Measurements from ENCODE around the gene PSIP1.
"Not testable (repeated sequence)": the region's sequence is repeated elsewhere in the genome, so short reads cannot be mapped to it uniquely, and the experiment has no call there.

The PSIP1 gene

DNA sequence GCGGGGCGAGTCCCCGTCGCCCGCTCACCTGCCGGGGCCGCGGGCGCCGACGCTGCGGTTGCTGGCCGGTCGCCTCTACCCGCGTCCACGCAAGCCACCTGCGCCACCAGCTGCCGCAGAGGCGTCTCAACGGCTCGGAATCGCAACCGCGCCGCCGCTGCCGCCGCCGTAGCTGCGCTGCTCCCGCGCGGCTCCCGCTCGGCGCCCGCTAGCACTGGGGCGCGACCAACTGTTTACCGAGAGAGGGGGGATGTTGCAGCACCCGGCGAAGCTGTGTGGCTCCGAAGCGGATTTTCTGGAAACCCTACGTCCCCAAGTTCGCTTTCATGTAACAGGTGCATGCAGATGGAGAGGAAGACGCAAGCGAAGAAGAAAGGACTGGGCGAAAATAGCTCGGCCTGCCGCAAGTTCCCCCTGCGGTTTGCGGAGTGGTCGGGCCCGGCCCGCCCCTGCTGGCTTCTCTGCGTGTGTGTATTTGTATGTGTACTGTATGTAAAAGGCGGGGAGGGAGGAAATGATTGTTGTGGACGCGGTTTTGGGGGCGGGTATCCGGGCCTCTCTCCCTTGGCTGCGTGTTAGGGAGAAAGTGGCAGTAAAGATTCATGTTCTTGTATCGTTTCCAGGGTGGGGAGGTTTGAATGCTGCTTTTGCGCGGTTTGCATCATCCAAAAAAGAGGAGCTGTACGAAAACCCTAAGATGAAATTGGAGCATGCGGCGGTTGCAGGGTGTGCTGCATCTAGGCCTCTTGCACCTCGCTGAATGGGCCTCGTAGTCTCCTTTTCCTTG is at the start of gene PSIP1:
Gene PSIP1, minus strand, starts transcription at position 182 of the 787 bp plus-strand sequence. CDS start 782 bp downstream, outside the sequence.
- peak; percentile 93 for DNase-seq
- Mint-ChIP-seq H3K9me3 (no peaks in the 10 kb centered on the region), H3K4me3 (peak within 1 kb of the TSS; percentile 87), H3K27ac (peak within 1 kb of the TSS; percentile 100), H3K27me3 (peaks cover 4% of the 10 kb centered on the region), H3K4me1 (peaks cover 49% of the 10 kb centered on the region), H3K36me3 (peaks cover 29% of the 10 kb centered on the region)
- CTCF ChIA-PET: interaction anchor here (0.8 to 1.3 kb wide), 4 partner anchors 15 to 112 kb away, joined by 3 to 6 read pairs (median 4); partner anchors contain the start of gene CCDC171

DNA sequence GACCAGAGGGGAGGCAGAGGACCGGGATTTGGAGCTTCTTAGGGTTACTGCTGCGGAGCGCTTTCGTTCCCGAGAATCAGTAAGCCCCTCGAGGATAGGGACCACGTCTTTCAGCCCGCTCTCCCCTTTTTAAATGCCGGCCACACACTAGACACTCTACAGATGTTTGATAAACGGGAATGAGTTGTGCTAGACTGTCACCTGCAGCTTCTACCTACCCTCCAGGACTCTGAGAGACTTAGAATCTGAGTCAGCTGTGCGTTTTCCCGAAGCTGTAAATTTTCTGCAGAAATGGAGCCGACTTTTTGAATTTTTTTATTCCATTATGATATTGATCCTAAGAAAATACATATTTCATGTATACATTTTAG is 42.7 kb upstream of the PSIP1 start:
- no peak for DNase-seq
- H3K4me3 Mint-ChIP-seq: peak overlapping the region; percentile 85
- H3K36me3 Mint-ChIP-seq: no peaks in the 10 kb centered on the region
- H3K27me3 Mint-ChIP-seq: peaks cover 27% of the 10 kb centered on the region
- H3K27ac Mint-ChIP-seq: peak overlapping the region; percentile 66
- H3K9me3 Mint-ChIP-seq: no peaks in the 10 kb centered on the region
- CTCF ChIA-PET: interaction anchor here (0.9 to 2.1 kb wide), 7 partner anchors 9 to 88 kb away, joined by 3 to 22 read pairs (median 3); partner anchors contain the start of gene PSIP1
- H3K4me1 Mint-ChIP-seq: peaks cover 26% of the 10 kb centered on the region

DNA sequence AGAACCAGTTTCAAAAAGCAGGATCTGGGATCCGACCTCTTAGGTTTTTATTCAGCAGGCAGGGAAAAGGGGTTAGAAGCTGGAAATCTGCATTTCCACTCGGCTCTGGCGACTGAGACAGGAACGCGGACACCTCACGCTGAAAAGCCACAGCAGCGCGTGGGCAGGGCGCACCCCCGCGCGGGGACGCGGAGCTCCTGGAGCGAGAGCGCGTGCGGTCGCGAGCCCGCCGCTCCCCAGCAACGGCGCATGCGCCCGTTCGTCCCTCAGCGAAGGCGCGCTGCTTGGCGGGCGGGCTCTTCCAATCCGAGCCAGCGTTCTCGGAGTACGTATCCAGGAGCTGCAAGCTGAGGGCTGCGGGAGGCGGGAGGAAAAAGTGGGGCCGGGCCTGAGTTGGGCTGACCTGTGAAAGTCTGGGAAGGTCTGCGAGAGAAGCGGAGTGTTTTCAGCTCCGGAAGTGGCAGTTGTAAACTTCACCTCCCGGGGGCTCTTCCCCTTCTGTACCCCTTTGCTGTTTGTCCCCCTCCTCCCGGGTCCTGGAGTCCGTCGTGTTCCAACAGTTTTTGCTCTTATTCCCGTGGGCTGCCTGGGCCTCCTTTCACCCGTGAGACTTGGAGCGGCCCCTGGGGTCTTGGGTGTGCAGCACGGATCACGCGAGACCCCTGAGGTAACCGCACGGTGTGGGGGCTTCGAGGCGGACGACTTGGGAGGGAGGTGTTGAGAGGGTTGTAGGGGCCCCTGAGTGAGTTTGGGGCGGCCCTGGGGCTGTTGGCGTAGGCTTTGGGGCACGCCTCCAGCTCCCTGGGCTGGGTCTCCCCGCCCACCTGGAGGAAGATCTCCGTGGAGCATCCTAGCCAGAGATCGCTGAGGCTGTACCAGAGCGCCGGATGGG is 42.1 kb upstream of the PSIP1 start, which contains the start of gene CCDC171:
Gene CCDC171, plus strand, starts transcription at position 408 of the 892 bp plus-strand sequence. CDS start 11,046 bp downstream, outside the sequence.
- CTCF ChIA-PET: interaction anchor here (0.8 to 2.1 kb wide), 9 partner anchors 9 to 89 kb away, joined by 3 to 22 read pairs (median 3); partner anchors contain the start of gene PSIP1

GRCh38 chr9:15549611-15550010 is 38.8 kb upstream of the PSIP1 start:
- peaks cover 33% of the 10 kb centered on the region for H3K27me3 Mint-ChIP-seq
- H3K36me3 Mint-ChIP-seq: no peaks in the 10 kb centered on the region
- H3K27ac Mint-ChIP-seq: no peak overlapping the region
- no peaks in the 10 kb centered on the region for H3K9me3 Mint-ChIP-seq
- CTCF ChIA-PET: interaction anchor here (1.5 kb wide), 1 partner anchor 9 kb away, joined by 3 read pairs; no protein-coding TSS in a partner anchor
- peaks cover 26% of the 10 kb centered on the region for H3K4me1 Mint-ChIP-seq
- H3K4me3 Mint-ChIP-seq: no peak overlapping the region
- no peak for DNase-seq

More for the DNA sequence above, 42.1 kb upstream of the PSIP1 start, which contains the start of gene CCDC171:
- peak; percentile 90 for DNase-seq
- Mint-ChIP-seq H3K4me1 (peaks cover 26% of the 10 kb centered on the region), H3K36me3 (no peaks in the 10 kb centered on the region), H3K9me3 (no peaks in the 10 kb centered on the region), H3K27me3 (peaks cover 27% of the 10 kb centered on the region), H3K4me3 (peak within 1 kb of the TSS; percentile 85), H3K27ac (peak within 1 kb of the TSS; percentile 88)

- Mint-ChIP-seq H3K9me3 (no peaks in the 10 kb centered on the region), H3K4me1 (no peaks in the 10 kb centered on the region), H3K27me3 (peaks cover 21% of the 10 kb centered on the region), H3K27ac (no peak overlapping the region), H3K4me3 (no peak overlapping the region), H3K36me3 (no peaks in the 10 kb centered on the region)
- CTCF ChIA-PET: interaction anchor here (1.0 kb wide), 1 partner anchor 10 kb away, joined by 3 read pairs; the partner anchor contains the start of gene CCDC171
- no peak for DNase-seq
Observed at GRCh38 chr9:15543047-15543813, 32.5 kb upstream of the PSIP1 start.

GRCh38 chr9:15542624-15543023 is 31.9 kb upstream of the PSIP1 start:
- no peak for DNase-seq
- Mint-ChIP-seq H3K4me1 (no peaks in the 10 kb centered on the region), H3K4me3 (no peak overlapping the region), H3K9me3 (no peaks in the 10 kb centered on the region), H3K27me3 (peaks cover 21% of the 10 kb centered on the region), H3K36me3 (no peaks in the 10 kb centered on the region), H3K27ac (no peak overlapping the region)
- CTCF ChIA-PET: no interaction called here

DNA sequence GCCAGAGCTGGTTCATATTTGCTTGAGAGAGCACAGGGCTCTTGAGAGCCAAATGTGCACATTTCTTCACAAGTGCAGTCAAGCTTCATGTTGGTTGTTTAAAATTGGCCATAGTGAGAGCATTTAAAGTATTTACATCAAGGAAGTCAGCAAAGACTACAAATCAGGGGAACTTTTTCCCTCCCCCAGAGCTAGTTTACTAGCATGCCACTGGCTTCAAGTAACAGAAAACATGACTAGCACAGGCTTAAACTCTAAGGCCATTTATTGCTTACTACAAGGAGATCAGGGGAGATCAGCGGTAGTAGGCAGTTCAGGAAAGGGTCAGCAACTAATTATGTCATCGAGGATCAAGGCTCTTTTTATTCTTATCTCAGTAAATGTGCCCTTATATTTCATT is 31.1 kb upstream of the PSIP1 start:
- Mint-ChIP-seq H3K27me3 (peaks cover 21% of the 10 kb centered on the region), H3K9me3 (no peaks in the 10 kb centered on the region), H3K36me3 (no peaks in the 10 kb centered on the region), H3K4me3 (no peak overlapping the region), H3K27ac (no peak overlapping the region), H3K4me1 (no peaks in the 10 kb centered on the region)
- no peak for DNase-seq
- CTCF ChIA-PET: no interaction called here

DNA sequence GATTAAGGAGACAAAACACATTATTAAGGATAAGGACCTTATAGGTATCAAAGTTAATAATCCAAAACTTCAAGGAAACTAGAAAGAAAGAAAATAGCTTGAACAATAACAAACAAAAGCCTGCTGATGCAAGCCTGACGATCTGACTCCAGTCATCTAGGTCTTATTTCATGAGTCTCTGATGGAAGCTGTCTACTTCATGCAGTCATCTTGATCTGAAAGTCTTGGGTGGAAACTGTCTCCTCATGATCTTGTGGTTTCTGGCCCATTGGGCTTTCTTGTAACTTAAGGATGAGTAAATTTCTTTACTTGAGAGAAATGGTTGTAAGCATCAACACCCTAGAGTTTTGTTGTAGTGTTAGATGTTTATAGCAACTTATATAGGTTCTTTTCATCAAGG is 20.6 kb upstream of the PSIP1 start:
- peaks cover 3% of the 10 kb centered on the region for H3K4me1 Mint-ChIP-seq
- H3K36me3 Mint-ChIP-seq: no peaks in the 10 kb centered on the region
- DNase-seq: no peak
- no peaks in the 10 kb centered on the region for H3K9me3 Mint-ChIP-seq
- H3K27me3 Mint-ChIP-seq: no peaks in the 10 kb centered on the region
- CTCF ChIA-PET: interaction anchor here (1.4 kb wide), 1 partner anchor 18 kb away, joined by 4 read pairs; no protein-coding TSS in a partner anchor
- H3K27ac Mint-ChIP-seq: no peak overlapping the region
- no peak overlapping the region for H3K4me3 Mint-ChIP-seq

- Mint-ChIP-seq H3K9me3 (no peaks in the 10 kb centered on the region), H3K4me3 (no peak overlapping the region), H3K4me1 (peaks cover 3% of the 10 kb centered on the region), H3K27me3 (peaks cover 4% of the 10 kb centered on the region), H3K36me3 (no peaks in the 10 kb centered on the region), H3K27ac (no peak overlapping the region)
- no peak for DNase-seq
- CTCF ChIA-PET: interaction anchor here (1.4 kb wide), 1 partner anchor 17 kb away, joined by 4 read pairs; no protein-coding TSS in a partner anchor
Observed at GRCh38 chr9:15529566-15530324, 19.0 kb upstream of the PSIP1 start.

DNA sequence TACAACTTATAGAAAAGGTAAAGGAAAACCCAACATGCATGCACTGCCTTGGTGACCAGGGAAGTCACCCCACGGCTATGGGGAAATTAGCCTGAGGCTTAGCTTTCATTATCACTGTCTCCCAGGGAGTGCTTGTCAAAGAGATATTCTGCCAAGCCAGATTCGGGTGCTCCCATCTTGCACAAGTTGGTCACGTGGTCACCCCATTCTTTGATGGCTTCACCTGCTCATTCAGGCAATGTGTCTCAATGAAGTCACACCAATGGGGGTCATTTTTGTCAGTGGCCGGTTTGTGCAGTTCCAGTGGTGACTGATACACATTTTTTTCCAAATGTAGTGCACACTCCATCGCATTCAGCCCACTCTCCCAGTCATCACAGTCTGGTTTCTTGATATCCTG is 16.3 kb upstream of the PSIP1 start:
- CTCF ChIA-PET: interaction anchor here (1.6 kb wide), 1 partner anchor 26 kb away, joined by 3 read pairs; no protein-coding TSS in a partner anchor
- H3K4me3 Mint-ChIP-seq, H3K27me3 Mint-ChIP-seq, H3K9me3 Mint-ChIP-seq, DNase-seq, H3K4me1 Mint-ChIP-seq, H3K27ac Mint-ChIP-seq, H3K36me3 Mint-ChIP-seq: not testable (repeated sequence)

DNA sequence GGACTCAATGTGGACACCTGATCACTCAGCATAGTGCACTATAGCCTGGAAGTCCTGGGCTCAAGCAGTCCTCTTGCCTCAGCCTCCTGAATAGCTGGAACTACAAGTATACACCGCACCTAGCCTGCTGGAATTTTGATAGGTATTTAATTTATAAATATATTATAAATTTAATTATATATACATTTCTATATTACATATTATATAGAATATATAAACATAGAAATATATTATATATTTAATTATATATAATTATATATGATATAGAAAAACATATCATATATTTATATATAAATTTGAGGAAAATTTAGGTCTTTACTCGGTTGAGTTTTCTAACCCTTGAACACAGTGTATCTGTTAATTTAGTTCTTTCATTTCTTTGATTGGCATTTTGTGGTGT is 15.2 kb upstream of the PSIP1 start:
- DNase-seq: no peak
- Mint-ChIP-seq H3K9me3 (no peaks in the 10 kb centered on the region), H3K4me1 (no peaks in the 10 kb centered on the region), H3K27me3 (peaks cover 9% of the 10 kb centered on the region), H3K4me3 (no peak overlapping the region), H3K27ac (no peak overlapping the region), H3K36me3 (no peaks in the 10 kb centered on the region)
- CTCF ChIA-PET: no interaction called here

- H3K9me3 Mint-ChIP-seq: no peaks in the 10 kb centered on the region
- H3K27me3 Mint-ChIP-seq: peaks cover 9% of the 10 kb centered on the region
- H3K27ac Mint-ChIP-seq: no peak overlapping the region
- H3K4me3 Mint-ChIP-seq: no peak overlapping the region
- CTCF ChIA-PET: no interaction called here
- H3K4me1 Mint-ChIP-seq: no peaks in the 10 kb centered on the region
- DNase-seq: no peak
- H3K36me3 Mint-ChIP-seq: no peaks in the 10 kb centered on the region
Observed at GRCh38 chr9:15524845-15525455, 14.2 kb upstream of the PSIP1 start.

All from activated naive CD4-positive, alpha-beta T cell treated with anti-CD3 and anti-CD28 coated beads, Interleukin-2, amount 10 ng/mL, durations not matched to agents 7 days and 5 days (primary cell).